HG03378 (cell line): Measurements from ENCODE around the gene PDE7B.
"Not testable (repeated sequence)": the region's sequence is repeated elsewhere in the genome, so short reads cannot be mapped to it uniquely, and the experiment has no call there.

Experiments
- ATAC-seq: cut with Tn5 transposase; IDR thresholded peaks from one replicate; pipeline ENCODE4 v1.9.1; 2021; ENCODE audit warnings: mild to moderate bottlenecking, moderate library complexity; ENCODE audit not compliant: unreplicated experiment

The PDE7B gene

DNA sequence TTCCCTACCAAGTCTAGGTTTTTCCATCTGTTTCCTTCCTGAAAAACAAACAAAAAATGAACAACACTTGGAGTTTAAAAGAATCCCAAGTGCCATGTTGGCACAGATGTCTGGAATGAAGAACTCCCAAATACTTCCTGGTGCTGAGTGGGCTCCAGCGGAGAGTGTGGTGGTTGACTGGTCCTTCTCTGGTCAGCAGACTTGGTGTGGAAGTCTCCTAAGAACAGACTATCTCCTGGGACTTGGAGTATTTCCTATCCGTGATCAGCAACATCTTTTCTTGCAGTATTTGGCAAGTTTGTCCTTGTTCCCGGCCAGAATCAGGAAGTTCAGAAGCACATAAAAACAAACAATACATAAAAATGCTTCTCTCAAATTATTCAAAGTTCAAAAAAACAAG lies 244.5 kb downstream of the PDE7B start:
- no peak for ATAC-seq

GRCh38 chr6:136102991-136103688 lies 251.6 kb downstream of the PDE7B start:
- ATAC-seq = no peak

- ATAC-seq = no peak
Measured at GRCh38 chr6:136103763-136104311, 252.3 kb downstream of the PDE7B start.

- ATAC-seq = no peak
Measured at GRCh38 chr6:136104556-136104955, 253.1 kb downstream of the PDE7B start.

DNA sequence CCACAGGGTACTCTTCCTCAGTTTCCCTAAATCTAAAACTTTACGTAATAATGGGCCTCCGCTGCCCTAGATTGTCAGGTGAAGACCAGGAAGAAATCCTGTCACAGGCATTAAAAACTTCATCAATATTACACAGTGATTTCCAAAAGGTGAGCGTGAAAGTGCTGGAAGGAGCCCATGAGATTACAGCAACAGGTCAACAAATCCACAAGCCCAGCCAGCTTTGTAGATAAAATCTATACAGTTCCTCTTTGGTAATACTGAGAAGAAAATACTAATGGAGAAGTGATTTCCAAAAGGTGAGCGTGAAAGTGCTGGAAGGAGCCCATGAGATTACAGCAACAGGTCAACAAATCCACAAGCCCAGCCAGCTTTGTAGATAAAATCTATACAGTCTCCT lies 254.3 kb downstream of the PDE7B start:
- ATAC-seq = not testable (repeated sequence)

- no peak for ATAC-seq
Measured at GRCh38 chr6:136108361-136108945, 257.0 kb downstream of the PDE7B start.

- no peak for ATAC-seq
Measured at GRCh38 chr6:136111831-136112230, 260.3 kb downstream of the PDE7B start.

GRCh38 chr6:136112262-136112661 lies 260.8 kb downstream of the PDE7B start:
- ATAC-seq = no peak

DNA sequence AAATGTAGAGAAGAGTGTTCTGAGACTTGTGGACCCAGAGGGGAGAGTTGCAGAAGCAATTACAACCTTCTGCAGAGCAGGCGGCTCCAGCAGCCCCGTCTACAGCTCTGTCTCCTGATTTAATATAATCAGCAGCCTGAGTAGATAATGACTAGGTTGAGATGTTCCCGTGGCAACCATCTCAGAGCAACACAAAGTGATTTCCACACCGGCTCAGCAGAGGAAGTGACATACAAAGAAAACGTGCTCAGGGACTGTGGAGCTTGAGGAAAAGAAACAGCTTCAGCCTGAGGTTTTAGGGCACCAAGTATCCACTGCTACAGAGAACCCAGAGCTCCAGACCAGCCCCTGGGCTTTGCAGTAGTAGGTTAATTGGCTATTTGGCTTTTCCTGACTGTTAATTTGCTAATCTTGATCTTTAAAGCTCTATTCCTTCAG lies 262.3 kb downstream of the PDE7B start:
- no peak for ATAC-seq

- no peak for ATAC-seq
Measured at GRCh38 chr6:136114661-136115060, 263.2 kb downstream of the PDE7B start.

DNA sequence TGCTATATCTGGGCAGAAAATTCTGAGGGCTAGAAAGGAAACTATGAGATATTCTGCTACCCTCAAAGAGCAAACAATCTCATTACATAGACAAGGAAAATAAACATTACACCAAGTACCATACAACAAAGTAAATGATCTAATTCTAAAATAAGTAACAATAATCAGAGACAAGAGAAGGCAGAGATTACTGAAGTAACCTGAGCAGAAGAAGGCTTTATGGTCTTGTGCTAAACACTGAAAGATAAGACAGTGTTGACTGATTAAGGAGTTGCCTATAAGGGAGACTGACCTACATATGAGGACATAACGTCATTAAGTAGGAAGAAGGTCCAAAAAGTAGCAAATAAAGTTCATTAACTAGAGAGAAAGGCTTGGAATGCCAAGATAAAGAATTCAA lies 264.4 kb downstream of the PDE7B start:
- no peak for ATAC-seq

- ATAC-seq = no peak
Measured at GRCh38 chr6:136117081-136117480, 265.6 kb downstream of the PDE7B start.

GRCh38 chr6:136118787-136119186 lies 267.3 kb downstream of the PDE7B start:
- no peak for ATAC-seq

DNA sequence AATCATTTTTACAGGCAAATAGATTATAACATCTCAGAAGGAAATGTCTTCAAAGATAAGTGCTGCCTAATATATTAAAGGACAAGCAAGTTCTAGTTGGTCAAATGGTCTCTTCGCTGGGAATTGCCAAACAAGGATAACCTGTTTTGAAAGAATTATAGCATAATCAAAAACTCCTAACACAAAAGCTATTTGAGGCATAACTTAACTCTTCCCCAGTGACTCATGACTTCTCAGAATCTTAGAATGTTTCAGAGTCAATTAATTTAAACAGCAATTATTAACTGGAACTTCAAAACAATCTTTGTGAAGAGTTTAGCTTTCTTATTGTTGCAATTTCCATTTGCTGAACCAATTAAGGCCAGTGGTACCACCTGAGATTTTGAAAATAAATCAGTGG lies 272.0 kb downstream of the PDE7B start:
- ATAC-seq = no peak

DNA sequence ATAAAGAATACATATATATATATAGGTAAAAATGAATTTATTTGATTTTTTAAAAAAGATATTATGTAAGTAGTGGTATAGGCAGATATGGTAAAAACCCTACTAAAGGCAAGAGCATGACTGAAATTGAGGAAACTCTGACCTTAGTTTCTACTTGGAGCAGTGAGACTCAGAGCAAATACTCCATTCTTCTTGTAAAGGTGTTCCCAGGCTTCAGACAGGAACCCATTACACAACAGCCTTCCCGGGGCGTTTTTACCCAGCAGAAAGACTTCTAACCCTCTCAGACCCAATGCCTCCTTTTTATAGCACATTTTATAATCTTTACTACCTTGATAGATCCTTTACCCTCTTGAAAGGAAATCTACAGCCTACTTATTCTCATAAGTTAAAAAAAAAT lies 274.1 kb downstream of the PDE7B start:
- no peak for ATAC-seq

GRCh38 chr6:136127873-136128272 lies 276.4 kb downstream of the PDE7B start:
- no peak for ATAC-seq

GRCh38 chr6:136129365-136129764 lies 277.9 kb downstream of the PDE7B start:
- no peak for ATAC-seq

- no peak for ATAC-seq
Measured at GRCh38 chr6:136134268-136134667, 282.8 kb downstream of the PDE7B start.

GRCh38 chr6:136134751-136135150 lies 283.2 kb downstream of the PDE7B start:
- ATAC-seq = no peak

DNA sequence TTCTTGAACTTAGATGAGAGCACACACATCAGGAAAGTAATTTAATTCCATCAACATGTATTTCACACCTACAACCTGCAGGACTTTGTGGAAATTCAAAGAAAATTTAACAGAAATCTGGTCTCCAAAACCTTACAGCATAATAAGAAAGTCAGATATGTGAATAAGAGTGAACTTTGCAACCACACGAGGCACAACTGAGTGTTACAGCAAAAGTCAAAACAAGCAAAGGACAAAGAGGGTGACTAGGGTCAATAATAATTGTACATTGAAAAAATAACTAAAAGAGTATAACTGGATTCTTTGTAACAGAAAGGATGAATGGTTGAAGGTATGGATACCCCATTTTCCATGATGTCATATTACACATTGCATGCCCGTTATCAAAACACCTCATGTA lies 284.8 kb downstream of the PDE7B start:
- no peak for ATAC-seq

DNA sequence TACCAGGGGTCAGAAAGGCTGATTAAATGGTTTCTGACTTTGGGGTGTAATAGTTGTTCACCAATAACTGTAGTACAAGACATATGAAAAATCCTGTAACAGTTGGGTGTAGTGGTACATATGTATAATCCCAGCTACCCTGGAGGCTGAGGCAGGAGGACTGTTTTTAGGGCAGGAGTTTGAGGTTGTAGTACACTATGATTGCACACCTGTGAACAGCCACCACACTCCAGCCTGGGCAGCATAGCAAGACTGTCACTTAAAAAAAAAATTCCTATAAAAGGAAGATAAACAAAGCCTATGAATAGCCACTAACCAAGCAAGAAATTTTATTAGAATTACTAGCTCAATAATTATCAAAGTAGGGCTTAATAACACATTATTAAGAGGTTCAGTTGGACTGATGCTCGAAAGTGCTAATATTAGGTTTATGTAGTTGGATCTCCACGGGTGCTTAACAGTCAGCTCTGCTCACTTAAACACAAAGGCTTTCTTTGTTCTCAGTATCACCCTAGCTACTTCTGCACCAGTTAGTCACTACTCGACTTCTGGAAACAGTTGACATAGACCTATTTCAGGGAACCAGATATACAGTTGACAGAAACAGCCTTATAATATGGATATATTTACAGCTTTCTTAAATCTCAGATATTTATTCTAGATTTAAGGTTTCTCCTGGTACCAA lies 285.6 kb downstream of the PDE7B start:
- ATAC-seq = no peak
